Measurements from ENCODE around the gene TMEM237.

GRCh38 chr2:201572846-201573508 lies 70.3 kb downstream of the TMEM237 start:
- TF ChIP-seq, protein P1, sequence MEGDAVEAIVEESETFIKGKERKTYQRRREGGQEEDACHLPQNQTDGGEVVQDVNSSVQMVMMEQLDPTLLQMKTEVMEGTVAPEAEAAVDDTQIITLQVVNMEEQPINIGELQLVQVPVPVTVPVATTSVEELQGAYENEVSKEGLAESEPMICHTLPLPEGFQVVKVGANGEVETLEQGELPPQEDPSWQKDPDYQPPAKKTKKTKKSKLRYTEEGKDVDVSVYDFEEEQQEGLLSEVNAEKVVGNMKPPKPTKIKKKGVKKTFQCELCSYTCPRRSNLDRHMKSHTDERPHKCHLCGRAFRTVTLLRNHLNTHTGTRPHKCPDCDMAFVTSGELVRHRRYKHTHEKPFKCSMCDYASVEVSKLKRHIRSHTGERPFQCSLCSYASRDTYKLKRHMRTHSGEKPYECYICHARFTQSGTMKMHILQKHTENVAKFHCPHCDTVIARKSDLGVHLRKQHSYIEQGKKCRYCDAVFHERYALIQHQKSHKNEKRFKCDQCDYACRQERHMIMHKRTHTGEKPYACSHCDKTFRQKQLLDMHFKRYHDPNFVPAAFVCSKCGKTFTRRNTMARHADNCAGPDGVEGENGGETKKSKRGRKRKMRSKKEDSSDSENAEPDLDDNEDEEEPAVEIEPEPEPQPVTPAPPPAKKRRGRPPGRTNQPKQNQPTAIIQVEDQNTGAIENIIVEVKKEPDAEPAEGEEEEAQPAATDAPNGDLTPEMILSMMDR (conservative IDR thresholded peaks at IDR 0.05; ENCODE audit: low read depth, low read length), result no peak
- TF ChIP-seq EZH2 (IDR thresholded peaks at IDR 0.05; ENCODE audit: low read length, unreplicated experiment), result no peak
- no peak for TF ChIP-seq EZH2phosphoT487 (IDR thresholded peaks at IDR 0.05; ENCODE audit: borderline replicate concordance, low read length)

Data from PC-3 (cell line).